Hematopoietic multipotent progenitor cell treated with erythropoietin and hydrocortisone succinate and interleukin-3 and kit ligand, for 8 days (in vitro differentiated cells): ENCODE measurements around the gene ADAMTS14.

Source experiments
- DNase-seq: peaks from one replicate; pipeline ENCODE4 v3.0.0-alpha.2; 2015

ADAMTS14 gene

GRCh38 chr10:70677620-70678249, 5.4 kb downstream of the ADAMTS14 start:
- no peak for DNase-seq

GRCh38 chr10:70678250-70678635, 5.9 kb downstream of the ADAMTS14 start:
- DNase-seq, result no peak

- DNase-seq, result no peak
These were observed 6.6 kb downstream of the ADAMTS14 start for GRCh38 chr10:70678757-70679489.

GRCh38 chr10:70679498-70679897, 7.2 kb downstream of the ADAMTS14 start:
- no peak for DNase-seq

GRCh38 chr10:70680899-70681730, 8.8 kb downstream of the ADAMTS14 start:
- DNase-seq, result no peak

GRCh38 chr10:70681731-70682005, 9.4 kb downstream of the ADAMTS14 start:
- DNase-seq, result no peak

GRCh38 chr10:70682920-70683600, 10.8 kb downstream of the ADAMTS14 start:
- no peak for DNase-seq

- DNase-seq, result no peak
These were observed 11.3 kb downstream of the ADAMTS14 start for GRCh38 chr10:70683601-70683934.

GRCh38 chr10:70683940-70684339, 11.6 kb downstream of the ADAMTS14 start:
- DNase-seq, result no peak

GRCh38 chr10:70684374-70684773, 12.1 kb downstream of the ADAMTS14 start:
- no peak for DNase-seq

- no peak for DNase-seq
These were observed 12.6 kb downstream of the ADAMTS14 start for GRCh38 chr10:70684839-70685454.

GRCh38 chr10:70685455-70685911, 13.2 kb downstream of the ADAMTS14 start:
- DNase-seq, result no peak

GRCh38 chr10:70688828-70689227, 16.5 kb downstream of the ADAMTS14 start:
- DNase-seq, result no peak

GRCh38 chr10:70689661-70690060, 17.4 kb downstream of the ADAMTS14 start:
- no peak for DNase-seq

- no peak for DNase-seq
These were observed 18.3 kb downstream of the ADAMTS14 start for GRCh38 chr10:70690589-70690988.

- no peak for DNase-seq
These were observed 19.3 kb downstream of the ADAMTS14 start for GRCh38 chr10:70691611-70692010.

GRCh38 chr10:70692043-70692603, 19.8 kb downstream of the ADAMTS14 start:
- no peak for DNase-seq

- DNase-seq, result no peak
These were observed 21.5 kb downstream of the ADAMTS14 start for GRCh38 chr10:70693619-70694335.

GRCh38 chr10:70694418-70695141, 22.3 kb downstream of the ADAMTS14 start:
- DNase-seq, result no peak

- DNase-seq, result no peak
These were observed 23.1 kb downstream of the ADAMTS14 start for GRCh38 chr10:70695241-70696030.
